ENCODE measurements around the gene CBS.
"Not testable (repeated sequence)": the region's sequence is repeated elsewhere in the genome, so short reads cannot be mapped to it uniquely, and the experiment has no call there.

The CBS gene
- total RNA-seq, result 0 to 0.46 (median 0.16) reads per million in 3 experiments

DNA sequence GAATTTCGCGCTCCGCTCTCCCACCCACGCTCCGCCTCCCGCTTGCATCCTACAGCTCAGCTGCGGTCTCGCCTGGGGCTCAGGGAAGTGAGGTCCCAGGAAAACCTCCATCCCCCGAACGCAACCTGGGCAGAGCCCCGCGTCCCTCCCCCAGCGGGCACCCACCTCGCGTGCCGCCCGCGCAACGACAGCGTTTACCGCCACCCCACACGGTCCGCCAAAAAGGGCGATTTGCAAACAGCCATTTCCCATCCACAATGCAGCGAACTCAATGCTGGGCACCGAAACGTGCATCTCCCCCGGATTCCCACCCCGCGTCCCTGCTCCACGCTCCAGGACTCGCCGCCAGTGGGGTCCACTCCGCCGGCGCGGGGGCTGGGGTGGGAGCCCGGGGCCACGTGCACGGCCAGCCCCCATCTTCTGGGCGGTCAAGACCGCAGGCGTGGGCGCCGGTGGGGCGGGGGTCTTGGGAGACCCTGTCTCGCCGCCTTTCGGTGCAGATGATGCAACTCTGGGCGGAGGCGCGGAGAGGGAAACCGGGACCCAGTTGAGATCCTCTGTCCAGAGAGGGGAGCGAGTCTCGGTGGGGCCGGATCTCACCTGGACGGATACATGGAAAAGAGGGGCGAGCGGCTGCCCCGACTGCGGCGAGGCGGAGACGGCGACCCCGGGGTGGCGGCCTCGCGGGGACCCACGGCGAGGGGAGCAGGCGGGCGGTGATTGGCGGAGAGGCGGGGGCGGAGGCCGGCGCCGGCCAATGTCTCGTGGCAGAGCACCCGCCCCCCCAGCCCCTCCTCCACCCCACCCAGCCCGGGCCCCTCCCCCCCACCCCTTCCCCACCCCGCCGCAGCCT lies at the start of gene CBS:
Gene CBS (minus strand): TSS at position 666 of the 853 bp plus-strand sequence. CDS start 3,642 bp downstream, outside the sequence.
- not testable (repeated sequence) for DNase-seq

DNA sequence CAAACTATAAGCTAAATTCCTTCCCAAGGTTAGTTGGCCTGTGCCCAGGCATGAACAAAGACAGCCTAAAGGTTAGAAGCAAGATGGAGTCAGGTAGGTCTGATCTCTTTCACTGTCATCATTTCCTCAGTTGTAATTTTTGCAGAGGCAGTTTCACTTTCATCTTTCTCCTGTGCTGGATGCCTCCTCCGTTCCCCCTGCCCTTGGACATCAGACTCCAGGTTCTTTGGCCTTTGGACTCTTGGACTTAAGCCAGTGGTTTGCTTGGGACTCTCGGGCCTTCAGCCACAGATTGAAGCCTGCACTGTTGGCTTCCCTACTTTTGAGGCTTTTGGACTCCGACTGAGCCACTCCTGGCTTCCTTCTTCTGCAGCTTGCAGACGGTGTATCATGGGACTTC lies 40.3 kb upstream of the CBS start:
- not testable (repeated sequence) for DNase-seq

DNA sequence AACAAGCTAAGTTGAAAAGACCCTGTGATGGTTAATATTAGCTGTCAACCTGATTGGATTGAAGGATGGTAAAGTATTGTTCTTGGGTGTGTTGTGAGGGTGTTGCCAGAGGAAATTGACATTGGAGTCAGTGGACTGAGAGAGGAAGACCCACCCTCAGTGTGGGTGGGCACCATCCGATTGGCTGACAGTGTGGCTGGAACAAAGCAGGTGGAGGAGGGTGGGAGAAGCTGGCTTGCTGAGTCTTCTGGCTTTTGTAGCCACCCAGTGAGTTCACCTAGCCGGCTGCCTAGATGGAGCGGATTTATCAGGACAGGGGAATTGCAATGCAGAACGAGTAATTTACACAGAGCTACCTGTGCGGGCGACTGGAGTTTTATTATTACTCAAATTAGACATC lies 38.8 kb upstream of the CBS start:
- DNase-seq, result not testable (repeated sequence)

DNA sequence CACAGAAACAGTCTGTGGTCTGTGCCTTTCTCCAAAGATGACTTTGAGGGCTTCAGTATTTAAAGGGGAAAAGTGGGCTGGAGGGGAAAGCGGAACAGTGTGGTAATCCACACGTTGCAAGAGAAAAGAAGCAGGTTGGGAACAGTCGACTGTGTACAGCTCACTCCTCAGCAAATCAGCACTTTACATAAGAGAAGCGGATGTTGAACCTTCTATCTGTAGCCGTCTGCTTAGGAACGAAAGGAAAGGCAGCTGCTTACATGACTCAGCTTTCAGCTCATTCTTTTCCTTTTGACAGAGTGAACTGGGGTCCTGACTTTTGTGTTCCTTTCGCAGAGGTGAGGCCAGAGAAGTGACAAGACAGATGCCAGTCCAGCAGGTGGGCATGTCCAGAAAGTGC lies 33.4 kb upstream of the CBS start:
- not testable (repeated sequence) for DNase-seq

DNA sequence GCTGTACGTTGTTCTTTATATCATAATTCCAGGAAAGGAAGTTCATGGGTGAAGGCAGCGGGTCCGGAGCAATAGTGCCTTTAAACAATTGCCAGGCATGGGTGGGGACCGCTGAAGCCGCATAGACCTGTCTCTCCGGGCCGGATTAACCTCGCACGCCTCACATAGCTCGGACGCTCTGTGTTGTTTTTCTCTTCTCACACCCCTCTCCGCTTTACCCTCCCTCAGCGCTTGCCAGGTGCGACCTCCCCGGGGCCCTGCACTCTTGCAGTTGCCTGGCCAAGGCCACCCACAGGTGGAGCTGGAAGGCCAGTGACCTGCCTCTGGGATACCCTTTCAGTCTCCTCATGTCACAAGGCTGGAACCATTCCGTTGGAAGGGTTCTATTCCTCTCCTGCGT lies 32.5 kb upstream of the CBS start:
- DNase-seq, result not testable (repeated sequence)

DNA sequence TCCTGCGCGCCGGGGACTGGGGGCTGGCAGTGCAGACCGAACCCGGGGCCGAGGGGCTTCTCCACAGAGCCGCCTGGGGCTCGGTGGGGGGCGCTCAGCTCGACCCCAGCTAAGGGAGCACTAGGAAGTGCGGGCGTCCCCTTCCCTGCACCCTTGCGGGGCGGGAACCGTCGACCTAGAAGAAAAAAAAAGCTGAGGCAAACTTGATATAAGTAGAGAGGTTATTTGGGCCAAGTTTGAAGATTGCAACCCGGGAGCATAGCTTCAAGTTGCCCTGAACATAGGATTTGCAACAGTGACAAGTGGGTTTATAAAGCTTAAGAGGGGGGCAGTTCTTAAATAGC lies 32.1 kb upstream of the CBS start:
- DNase-seq, result not testable (repeated sequence)

DNA sequence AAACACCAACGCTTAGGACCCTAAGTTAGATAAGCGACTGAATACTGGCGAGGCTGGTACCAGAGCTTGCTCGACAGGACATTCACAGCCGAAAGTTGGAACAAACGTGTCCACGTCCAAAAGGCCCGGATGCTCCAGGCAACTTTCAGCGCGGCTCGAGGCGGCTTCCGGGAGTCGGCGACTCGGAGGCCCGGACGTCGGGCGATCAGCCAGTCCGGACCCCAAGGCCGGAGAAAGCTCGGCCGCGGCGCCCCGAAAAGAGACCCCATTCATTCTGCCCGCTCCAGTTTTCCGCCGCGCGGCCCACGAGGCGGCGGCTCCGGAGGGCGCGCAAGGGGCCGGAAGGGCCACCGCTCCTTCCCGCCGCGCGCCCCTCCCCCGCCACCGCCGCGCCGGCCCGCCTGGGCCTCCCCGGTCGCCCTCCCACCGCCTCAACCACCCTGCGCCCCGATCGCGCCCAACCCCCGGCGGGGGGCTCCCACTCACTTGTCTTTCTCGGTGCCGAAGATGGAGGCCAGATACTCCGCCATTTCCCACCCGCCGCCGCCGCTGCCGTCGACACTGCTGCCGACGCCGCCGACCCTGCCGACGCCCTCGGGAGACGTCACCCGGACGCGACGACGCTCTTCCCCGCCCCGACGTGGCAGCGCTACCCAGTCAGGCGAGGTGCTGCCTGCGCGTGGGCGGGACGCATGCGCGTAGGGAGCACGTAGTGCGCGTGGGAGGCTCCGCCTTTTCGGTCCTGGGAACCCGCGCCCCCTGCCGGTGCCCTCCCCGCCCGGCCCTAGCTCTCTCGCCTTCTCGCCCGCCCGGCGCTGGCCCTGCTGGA lies 31.5 kb upstream of the CBS start, which contains the start of gene U2AF1:
Gene U2AF1 (minus strand): TSS at position 606 of the 829 bp plus-strand sequence. CDS start 76 bp downstream, at position 530.
- DNase-seq, result peak; percentile 63

DNA sequence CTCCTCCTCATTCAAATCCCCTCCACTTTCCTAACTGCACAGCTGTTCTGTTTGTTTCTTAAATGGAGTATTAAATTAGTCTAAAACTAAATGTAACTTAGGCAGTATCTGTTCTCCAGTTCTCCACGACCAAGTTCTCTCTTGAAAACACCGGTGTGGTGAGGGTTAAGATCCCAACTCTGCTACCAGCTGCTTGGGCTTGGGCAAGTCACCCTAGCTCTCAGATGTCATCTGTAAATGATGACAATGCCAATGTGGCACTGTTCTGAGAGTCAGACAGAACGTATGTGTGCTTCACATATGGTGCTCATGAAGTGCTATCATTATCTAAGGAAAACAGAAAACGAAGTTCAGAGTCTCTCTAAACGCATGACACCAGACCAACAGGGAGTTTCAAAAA lies 29.0 kb upstream of the CBS start:
- DNase-seq, result not testable (repeated sequence)

DNA sequence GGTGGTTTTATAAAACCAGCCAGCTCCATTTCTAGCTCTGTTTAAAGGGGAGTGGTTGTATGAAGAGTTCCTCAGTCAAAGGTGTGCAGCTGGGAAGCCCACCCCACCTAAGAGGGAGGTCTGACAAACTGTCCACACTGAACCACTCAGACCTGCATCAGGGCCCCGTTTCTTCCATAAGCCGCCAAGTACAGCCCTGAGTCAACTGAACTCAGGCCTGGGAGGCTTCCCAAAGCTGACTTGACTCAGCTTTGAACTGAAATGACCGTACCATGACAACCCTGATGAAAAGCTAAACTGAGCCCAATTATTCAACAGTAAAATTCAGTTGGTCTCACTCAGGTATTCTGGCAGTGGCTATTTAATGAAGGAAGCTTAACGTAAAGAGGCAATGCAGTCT lies 26.6 kb upstream of the CBS start:
- DNase-seq, result not testable (repeated sequence)

DNA sequence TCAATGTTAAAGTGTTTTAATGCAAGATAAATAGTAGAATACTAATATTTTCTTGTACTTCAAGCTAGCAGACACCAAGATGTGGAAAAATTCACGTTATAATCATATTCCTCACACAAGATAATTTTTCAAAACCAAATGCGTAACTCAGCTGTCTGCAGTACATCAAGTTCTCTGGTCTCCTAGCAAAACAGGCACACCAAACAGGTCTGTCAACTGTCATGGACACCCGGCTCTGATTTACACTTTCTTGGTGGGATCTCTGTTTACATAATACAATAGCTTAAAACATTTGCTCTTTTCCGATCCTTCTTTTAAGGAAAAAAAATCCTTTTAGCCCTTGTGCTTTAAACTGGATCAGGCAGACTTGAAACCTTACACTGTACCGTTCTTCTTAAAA lies 26.0 kb upstream of the CBS start:
- DNase-seq, result not testable (repeated sequence)

DNA sequence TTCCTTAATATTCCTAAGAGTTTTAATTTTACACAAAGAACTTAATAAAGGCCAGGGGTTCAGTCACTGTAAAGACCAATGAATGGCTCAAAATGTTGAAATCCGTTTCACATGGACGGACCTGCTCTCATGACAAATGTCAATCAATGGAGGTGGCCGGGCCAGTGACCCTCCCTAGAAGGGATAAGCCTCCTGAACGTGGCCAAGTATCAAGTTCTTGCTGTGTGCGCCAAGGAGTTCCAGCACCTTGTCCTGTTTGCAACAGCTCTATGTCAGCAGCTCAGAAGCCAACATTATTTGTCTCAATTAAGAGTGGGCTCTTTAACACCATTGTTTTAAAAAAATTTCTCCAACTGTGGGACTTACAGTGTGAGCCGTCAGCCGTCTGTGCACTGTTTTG lies 25.4 kb upstream of the CBS start:
- not testable (repeated sequence) for DNase-seq

DNA sequence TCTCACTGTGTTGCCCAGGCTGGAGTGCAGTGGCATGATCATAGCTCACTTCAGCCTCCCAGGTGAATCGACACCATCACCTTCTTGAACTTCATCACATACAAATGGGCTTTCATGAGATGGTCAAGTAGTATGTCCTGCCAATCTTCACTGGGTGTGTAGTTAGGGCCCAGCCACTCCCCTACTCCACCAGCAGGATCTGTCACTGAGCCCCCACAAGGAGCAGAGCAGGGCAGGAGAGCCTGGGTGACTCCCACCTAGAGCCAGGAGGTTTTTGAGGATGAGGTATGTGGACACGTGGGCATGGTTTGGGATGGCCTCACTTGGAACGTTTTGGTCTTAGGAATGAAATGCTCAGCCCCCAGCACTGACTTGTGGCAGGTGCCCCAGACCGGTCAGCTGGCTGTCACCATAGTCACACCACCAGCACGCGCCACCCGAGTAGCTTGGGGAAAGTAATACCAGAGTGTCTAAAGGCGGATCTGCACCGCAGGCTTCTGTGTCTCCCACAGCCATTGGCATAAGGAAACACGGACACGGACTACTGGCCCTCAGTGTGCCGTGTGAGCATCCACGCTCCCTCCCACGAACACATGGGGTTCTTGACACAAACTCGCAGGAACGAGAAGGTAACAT lies 16.5 kb upstream of the CBS start:
- not testable (repeated sequence) for DNase-seq

DNA sequence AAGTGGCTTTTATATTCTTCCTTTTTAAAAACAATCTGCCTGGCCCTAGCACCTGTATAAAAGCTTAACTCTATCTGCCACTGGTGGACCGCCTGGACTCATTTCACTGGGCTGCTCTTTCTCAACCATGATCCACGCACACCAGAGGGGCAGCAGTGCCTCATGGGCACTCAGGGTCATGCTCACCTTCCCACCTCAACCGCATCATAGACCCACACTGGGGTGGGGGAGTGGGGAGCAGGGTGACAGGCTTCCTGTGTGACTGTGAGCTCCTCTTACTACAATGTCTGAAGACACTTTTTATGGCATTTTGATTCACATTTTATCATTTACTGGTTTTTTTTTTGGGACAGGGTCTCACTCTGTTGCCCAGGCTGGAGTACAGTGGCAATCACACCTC lies 15.3 kb upstream of the CBS start:
- not testable (repeated sequence) for DNase-seq

DNA sequence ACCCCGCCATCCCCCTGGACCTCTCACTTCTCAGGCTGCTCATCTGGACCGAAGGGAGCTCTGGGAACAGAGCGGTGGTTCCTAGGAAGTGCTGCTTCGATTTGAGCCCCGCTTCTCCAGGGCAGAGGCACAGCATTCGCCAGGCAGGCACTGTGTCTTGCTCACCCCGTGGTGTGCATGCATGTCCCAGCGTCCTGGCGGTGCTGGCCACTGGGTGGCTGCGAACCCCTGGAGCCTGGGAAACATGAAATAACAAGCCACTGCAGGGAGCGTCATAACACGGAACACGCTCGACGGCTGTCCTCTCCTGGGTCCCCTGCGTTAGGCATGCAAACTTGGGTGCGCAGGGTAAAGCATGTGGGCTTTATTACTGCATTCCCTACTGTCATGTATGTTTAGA lies 13.8 kb upstream of the CBS start:
- not testable (repeated sequence) for DNase-seq

DNA sequence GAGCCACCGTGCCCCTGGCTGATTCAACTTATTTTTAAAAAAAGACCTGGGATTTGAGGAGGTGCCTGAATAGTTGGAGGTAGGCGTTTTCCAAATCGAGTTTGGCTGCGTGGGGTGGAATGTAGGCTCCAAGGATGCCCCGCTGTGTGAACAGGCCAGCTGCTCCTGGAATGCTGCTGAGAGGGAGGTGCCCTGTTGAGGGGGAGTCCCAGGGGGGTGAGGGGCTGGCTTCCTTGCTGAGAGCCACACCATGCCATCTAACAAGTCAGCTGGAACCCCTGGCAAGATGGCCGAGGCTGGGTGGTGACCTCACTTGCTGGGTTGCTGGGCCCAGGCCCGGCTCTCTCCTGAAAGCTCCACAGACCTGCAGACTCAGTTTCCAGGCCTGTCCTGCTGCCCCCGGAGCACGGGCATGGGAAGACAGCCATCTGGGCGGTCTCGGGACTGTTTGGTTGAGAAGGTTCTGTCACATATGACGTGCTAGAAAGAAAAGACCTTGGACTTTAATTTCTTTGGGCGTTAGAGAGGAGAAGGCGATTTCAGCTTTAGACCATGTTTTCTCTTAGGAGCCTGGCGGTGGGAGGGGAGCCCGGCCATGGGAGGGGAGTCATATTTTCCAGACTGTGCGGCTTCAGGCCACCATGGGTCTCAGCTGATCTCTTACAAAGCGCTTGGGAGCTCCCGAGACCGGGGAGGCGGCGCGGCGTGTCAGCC lies 7.1 kb upstream of the CBS start:
- not testable (repeated sequence) for DNase-seq

DNA sequence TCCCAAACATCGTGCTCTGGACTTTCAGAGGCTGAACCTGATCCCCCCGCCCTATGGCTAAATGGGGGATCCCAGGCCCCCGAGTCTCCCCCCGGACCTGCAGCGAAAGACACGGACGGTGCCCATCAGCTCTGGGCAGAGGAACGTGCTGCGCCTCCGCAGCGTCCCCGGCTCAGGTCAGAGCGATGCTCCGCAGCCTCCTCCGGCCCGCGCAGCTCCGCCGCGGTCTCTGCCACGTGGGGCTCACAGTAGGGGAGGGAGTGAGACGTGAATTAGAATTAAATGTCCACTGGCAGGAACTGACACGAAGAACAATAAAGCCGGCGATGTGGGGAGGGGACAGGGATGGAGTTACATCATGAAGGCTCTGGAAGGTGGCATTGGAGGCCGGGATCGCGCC lies 1.0 kb upstream of the CBS start:
- not testable (repeated sequence) for DNase-seq

DNA sequence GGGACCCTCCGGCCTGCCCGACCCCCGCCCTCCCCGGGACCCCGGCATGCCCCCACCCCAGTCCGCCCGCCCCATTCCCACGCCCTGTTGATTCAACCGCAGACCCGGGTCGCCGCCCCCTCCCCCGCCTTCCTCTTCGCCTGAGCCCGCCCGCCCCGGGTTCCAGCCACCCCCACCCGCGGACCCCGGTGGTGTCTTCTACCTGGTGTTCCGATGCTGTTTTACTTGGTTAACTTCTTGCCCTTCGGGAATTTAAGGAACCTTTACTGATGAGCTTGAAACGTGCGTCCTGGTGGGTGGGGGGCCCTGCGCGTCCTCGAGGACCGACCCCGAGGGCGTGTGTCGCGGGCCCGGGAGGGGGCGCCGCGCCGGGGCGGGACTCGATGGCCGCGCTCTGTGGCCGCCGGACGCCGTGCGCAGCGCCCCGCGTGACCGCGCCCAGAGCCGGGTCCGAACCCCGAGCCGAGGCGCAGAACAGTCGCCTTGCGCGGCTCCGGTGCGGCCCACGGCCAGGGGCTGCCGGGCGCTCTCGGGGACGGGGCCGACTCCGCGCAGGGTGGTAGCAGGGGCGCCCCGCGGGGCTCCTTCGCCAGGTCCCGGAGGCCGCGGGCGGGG lies 495 bp upstream of the CBS start:
- not testable (repeated sequence) for DNase-seq

DNA sequence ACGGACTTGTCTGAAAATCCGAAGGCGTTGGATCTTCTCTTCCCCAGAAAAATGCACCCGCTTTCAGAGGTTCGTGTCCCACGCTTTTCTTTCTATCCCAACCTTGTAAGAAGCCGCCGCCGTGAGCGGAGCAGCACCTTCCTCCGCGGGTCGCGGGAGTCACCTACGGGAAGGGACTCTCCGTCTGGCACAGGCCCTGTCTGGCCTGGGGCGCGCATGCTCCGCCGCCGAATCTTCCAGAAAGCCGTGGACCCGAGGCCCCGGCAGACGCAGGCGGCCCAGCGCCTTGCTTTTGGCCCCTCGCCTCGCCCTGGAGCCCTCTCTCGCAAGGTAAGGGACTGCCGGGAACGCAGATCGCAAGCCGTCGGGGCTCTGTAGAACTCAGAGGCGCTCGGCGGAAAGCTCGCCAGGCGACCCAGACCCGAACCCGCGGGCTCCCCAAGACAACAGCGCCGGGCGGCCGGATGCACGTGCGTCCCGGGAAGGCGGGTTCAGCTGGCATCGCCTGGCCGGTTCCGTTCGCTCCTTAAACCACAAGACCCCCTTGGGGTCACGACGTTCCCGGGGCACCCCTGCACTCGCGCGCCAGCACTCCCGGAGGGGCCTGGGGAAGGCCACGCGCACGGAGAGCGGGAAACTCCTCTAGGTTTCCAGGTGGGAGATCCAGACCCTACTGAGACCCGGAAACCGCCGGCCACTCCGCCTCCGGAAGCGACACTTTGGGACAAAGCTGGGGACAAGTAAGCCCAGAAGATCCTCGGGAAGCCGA lies 1.1 kb downstream of the CBS start:
- DNase-seq, result not testable (repeated sequence)

DNA sequence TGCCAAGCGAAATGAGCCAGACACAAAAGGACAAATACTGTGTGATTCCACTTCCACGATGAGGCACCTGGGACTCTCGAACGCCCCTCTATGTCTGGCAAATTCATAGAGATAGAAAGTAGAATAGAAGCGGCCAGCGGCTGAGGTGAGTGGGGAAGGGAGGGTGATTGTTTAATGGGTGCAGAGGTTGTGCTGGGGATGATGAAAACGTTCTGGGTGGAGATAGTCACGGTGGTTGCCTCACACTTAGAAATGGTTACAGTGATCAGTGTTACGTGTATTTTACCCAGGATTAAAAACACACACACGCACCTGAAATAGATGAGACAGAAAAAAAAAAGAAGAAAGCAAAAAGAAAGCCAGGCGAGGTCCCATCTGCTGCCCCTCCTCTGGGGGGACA lies 2.9 kb downstream of the CBS start:
- not testable (repeated sequence) for DNase-seq

DNA sequence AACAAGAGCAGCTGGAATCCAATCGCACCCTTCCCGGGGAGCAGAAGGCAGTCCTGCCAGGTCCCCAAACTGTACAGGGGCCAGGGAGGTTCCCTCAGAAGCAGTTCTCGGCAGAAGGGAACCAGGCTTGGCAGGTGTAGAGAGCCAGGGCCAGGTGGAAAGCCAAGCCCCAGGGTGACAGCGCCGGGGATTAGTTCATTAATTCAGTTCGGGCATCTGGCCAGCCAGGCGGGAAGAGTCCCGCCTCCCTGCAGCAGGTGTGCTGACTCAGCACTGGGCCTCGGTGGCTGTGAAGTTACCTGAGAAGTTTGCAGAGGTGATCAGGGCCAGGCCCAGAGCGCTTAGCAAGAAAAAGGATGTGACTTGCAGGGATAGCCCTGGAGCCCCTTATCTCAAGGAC lies 6.0 kb downstream of the CBS start:
- not testable (repeated sequence) for DNase-seq

DNA sequence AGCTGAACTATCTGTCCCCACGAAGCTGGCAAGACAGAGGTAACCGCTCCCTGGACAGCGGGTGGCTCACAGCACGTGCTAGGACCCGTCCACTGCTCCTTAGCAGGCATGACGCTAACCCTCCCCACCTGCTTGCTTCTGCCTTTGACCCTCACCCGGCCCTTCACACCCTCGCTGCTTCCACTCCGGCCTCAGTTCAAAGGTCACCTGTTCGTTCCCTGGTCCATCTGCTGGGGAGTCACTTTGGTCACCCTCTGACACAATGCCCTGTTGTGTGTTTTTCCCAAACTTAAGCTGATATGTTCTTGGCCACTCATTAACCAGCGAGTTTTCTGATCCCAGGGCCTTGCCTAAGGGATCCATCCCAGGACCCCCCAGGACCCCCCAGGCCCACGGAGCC lies 7.6 kb downstream of the CBS start:
- DNase-seq, result not testable (repeated sequence)

Measured in central memory CD4-positive, alpha-beta T cell (primary cell).